IMR-90 (cell line): ENCODE results near the gene UNC13A. TPM values are rescaled to one million over a fixed set of nuclear protein-coding genes. Genes with fewer than 3 reads are reported as not detected.

ENCODE experiments used
- ATAC-seq: fragments of 200-7000 bp; cut with Tn5 transposase; 2 replicates; pipeline ENCODE4 v1.9.1; 2020; ENCODE audit warnings: low read depth, mild to moderate bottlenecking, moderate library complexity
- BruUV-seq: library from RNA; stranded (reverse); fragments of 400-500 nt; replicated peaks from 2 replicates; lab custom pipeline; 2021; lab: Mats Ljungman, UMichigan
- CTCF ChIA-PET: fragments of 300-600 bp; formaldehyde crosslinking; extraction: SDS; loops from one replicate; lab custom pipeline; 2021; ENCODE audit warnings: antibody characterized with exemption; lab: Yijun Ruan, JAX
- POLR2A ChIA-PET: fragments of 300-600 bp; sonication (Branson Sonifier 250); formaldehyde crosslinking; loops from one replicate; lab custom pipeline; 2022; ENCODE audit warnings: antibody characterized with exemption; ENCODE audit not compliant: unreplicated experiment; lab: Charles Lee
- DNase-seq: peaks from one replicate; pipeline ENCODE4 v3.0.0; 2013
- H2AFZ ChIP-seq: replicated peaks from 2 replicates; pipeline ENCODE3; 2013; ENCODE audit warnings: low read length, mild to moderate bottlenecking; ENCODE audit not compliant: poor library complexity
- H2AK5ac ChIP-seq: 2 replicates; pipeline ENCODE4 v1.6.1; 2013; ENCODE audit warnings: low read depth, low read length, inconsistent platforms
- H2AK9ac ChIP-seq: replicated peaks from 2 replicates; pipeline ENCODE3; 2013; ENCODE audit warnings: mild to moderate bottlenecking, low read depth, low read length, moderate library complexity; ENCODE audit not compliant: poor library complexity
- H2BK120ac ChIP-seq: 2 replicates; pipeline ENCODE4 v1.6.1; 2013; ENCODE audit warnings: low read depth, low read length, inconsistent platforms
- H2BK15ac ChIP-seq: 3 replicates; pipeline ENCODE4 v1.6.1; 2013; ENCODE audit warnings: low read depth, low read length, inconsistent platforms
- H2BK20ac ChIP-seq: 2 replicates; pipeline ENCODE4 v1.6.1; 2013; ENCODE audit warnings: low read depth, mild to moderate bottlenecking, inconsistent platforms, low read length, moderate library complexity
- H2BK5ac ChIP-seq: 2 replicates; pipeline ENCODE4 v1.6.1; 2013; ENCODE audit warnings: mild to moderate bottlenecking, low read depth, low read length, inconsistent platforms; ENCODE audit not compliant: poor library complexity, severe bottlenecking
- H3K14ac ChIP-seq: replicated peaks from 2 replicates; pipeline ENCODE4 v1.6.1; 2013; ENCODE audit warnings: low read depth, low read length, inconsistent platforms
- H3K18ac ChIP-seq: 2 replicates; pipeline ENCODE4 v1.6.1; 2013; ENCODE audit warnings: low read depth, low read length, control low read depth
- H3K23ac ChIP-seq: 2 replicates; pipeline ENCODE4 v1.6.1; 2013; ENCODE audit warnings: low read depth, low read length, inconsistent platforms
- H3K27ac ChIP-seq: 2 replicates; pipeline ENCODE4 v1.5.1; 2013; ENCODE audit warnings: mild to moderate bottlenecking, control low read depth, low read length; ENCODE audit not compliant: insufficient read depth
- H3K27me3 ChIP-seq: 2 replicates; pipeline ENCODE4 v1.6.1; 2013; ENCODE audit warnings: low read length; ENCODE audit not compliant: control insufficient read depth, insufficient read depth
- H3K36me3 ChIP-seq: 2 replicates; pipeline ENCODE4 v1.6.1; 2013; ENCODE audit warnings: low read length, mixed read lengths; ENCODE audit not compliant: control insufficient read depth, insufficient read depth
- H3K4ac ChIP-seq: 2 replicates; pipeline ENCODE4 v1.6.1; 2013; ENCODE audit warnings: low read depth, low read length, inconsistent platforms
- H3K4me1 ChIP-seq: 2 replicates; pipeline ENCODE4 v1.6.1; 2013; ENCODE audit warnings: low read length, mixed read lengths; ENCODE audit not compliant: control insufficient read depth, insufficient read depth
- H3K4me2 ChIP-seq: 2 replicates; pipeline ENCODE4 v1.6.1; 2013; ENCODE audit warnings: low read depth, mild to moderate bottlenecking, control low read depth, low read length, moderate library complexity
- H3K4me3 ChIP-seq: 2 replicates; pipeline ENCODE4 v1.5.1; 2013; ENCODE audit warnings: low read depth, mild to moderate bottlenecking, control low read depth, low read length, moderate library complexity; ENCODE audit not compliant: insufficient read depth
- H3K56ac ChIP-seq: 2 replicates; pipeline ENCODE4 v1.6.1; 2013; ENCODE audit warnings: low read length, inconsistent platforms; ENCODE audit not compliant: insufficient read depth; ENCODE audit errors: extremely low read depth
- H3K79me1 ChIP-seq, 2 experiments: 2 replicates each; pipeline ENCODE4 v1.6.1; 2013; ENCODE audit warnings: low read length in 2 of 2, inconsistent platforms in 1 of 2, low read depth in 1 of 2
- H3K9ac ChIP-seq: 2 replicates; pipeline ENCODE4 v1.6.1; 2013; ENCODE audit warnings: low read depth, low read length, control low read depth
- H3K9me1 ChIP-seq: 2 replicates; pipeline ENCODE4 v1.6.1; 2013; ENCODE audit warnings: low read length, inconsistent platforms; ENCODE audit not compliant: insufficient read depth
- H3K9me3 ChIP-seq: 2 replicates; pipeline ENCODE4 v1.6.1; 2013; ENCODE audit warnings: low read length; ENCODE audit not compliant: control insufficient read depth, insufficient read depth
- H4K20me1 ChIP-seq: 2 replicates; pipeline ENCODE4 v1.6.1; 2013; ENCODE audit warnings: low read length, inconsistent platforms; ENCODE audit not compliant: insufficient read depth
- H4K5ac ChIP-seq: 2 replicates; pipeline ENCODE4 v1.6.1; 2013; ENCODE audit warnings: mild to moderate bottlenecking, low read depth, low read length, control low read depth
- H4K8ac ChIP-seq, 2 experiments: 2 replicates each; pipeline ENCODE4 v1.6.1; 2013; ENCODE audit warnings: low read depth in 2 of 2, low read length in 2 of 2, control low read depth in 1 of 2, inconsistent platforms in 1 of 2
- H4K91ac ChIP-seq: 2 replicates; pipeline ENCODE4 v1.6.1; 2013; ENCODE audit warnings: low read depth, low read length, inconsistent platforms; ENCODE audit not compliant: insufficient read depth
- CTCF ChIP-seq: conservative IDR thresholded peaks from 2 replicates; pipeline ENCODE4 v1.5.1; 2012; ENCODE audit warnings: mild to moderate bottlenecking, low read depth, low read length, improper control_type of control experiment
- ELK1 ChIP-seq: fragments of 150-350 bp; IDR thresholded peaks from 2 replicates; pipeline ENCODE4 v1.6.1; 2016; ENCODE audit warnings: low read depth, mild to moderate bottlenecking, low read length, moderate library complexity, borderline replicate concordance
- FOS ChIP-seq: fragments of 150-350 bp; IDR thresholded peaks from 2 replicates; pipeline ENCODE4 v1.6.1; 2016; ENCODE audit warnings: low read depth, low read length
- MAFK ChIP-seq: IDR thresholded peaks from 2 replicates; pipeline ENCODE4 v1.6.1; 2012; ENCODE audit warnings: low read depth, low read length, improper control_type of control experiment
- NFE2L2 ChIP-seq: fragments of 150-350 bp; IDR thresholded peaks from 2 replicates; pipeline ENCODE4 v1.6.1; 2016; ENCODE audit warnings: low read depth, mild to moderate bottlenecking, low read length
- RFX5 ChIP-seq: IDR thresholded peaks from 2 replicates; pipeline ENCODE4 v1.8.0; 2012; ENCODE audit warnings: low read depth, mild to moderate bottlenecking, low read length, moderate library complexity
- WGBS, 2 experiments: methylation state at CpG; one replicate each; pipeline versions ENCODE4 v1.1.5 to v1.1.7; 2013; ENCODE audit warnings: missing lambda C conversion rate in 2 of 2; ENCODE audit not compliant: insufficient read length in 1 of 2; ENCODE audit errors: extremely low coverage in 2 of 2; 5-methylcytosine and 5-hydroxymethylcytosine counted together
- dilution Hi-C: fragments of 300-500 bp; cut with HindIII; formaldehyde crosslinking; loops from one replicate; pipeline ENCODE4 v1.14.3; 2018; ENCODE audit warnings: low sequenced_read_pairs; ENCODE audit not compliant: unreplicated experiment
- in situ Hi-C: fragments of 300-500 bp; cut with MboI; formaldehyde crosslinking; loops from 3 replicates; pipeline ENCODE4 v1.14.3; 2019; ENCODE audit warnings: low sequenced_read_pairs, inconsistent platforms, mixed read lengths
- intact Hi-C: fragments of 100-400 bp; cut with micrococcal nuclease; formaldehyde crosslinking; loops from 2 replicates; pipeline ENCODE4 v1.10.0; 2022
- polyA plus RNA-seq, 3 experiments: library from polyadenylated mRNA; depleted of rRNA; stranded (reverse); fragments of >200 nt; gene quantifications; 2 replicates each; pipeline ENCODE4 v1.2.3, GENCODE V29; 2012; ENCODE audit warnings: low replicate concordance in 1 of 3
- total RNA-seq: library from RNA; depleted of rRNA; stranded (reverse); fragments of >200 nt; gene quantifications from 2 replicates; pipeline ENCODE4 v1.2.3, GENCODE V29; 2012

UNC13A gene
- total and polyA plus RNA-seq, 2 of the 4 experiments (the other 2 are of a cell fraction) = 0.18 to 0.22 TPM

DNA sequence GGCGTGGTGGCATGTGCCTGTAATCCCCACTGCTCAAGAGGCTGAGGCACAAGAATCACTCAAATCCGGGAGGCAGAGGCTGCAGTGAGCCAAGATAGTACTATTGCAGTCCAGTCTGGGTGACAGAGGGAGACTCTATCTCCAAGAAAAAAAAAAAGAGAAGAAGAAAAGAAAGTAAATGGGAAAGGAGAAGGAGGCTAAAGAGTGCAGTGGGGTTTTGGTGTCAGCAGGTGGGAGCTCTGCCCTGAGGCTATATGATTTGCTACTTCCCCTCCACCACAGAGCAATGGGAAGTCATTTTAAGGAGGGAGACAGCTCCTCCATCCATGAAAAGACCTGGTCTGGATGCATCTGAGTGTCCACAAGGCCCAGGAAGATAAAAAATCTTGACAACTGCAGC, 23.1 kb downstream of the UNC13A start:
- no peak overlapping the region for H3K18ac ChIP-seq
- H2BK120ac ChIP-seq = no peak overlapping the region
- ATAC-seq (no peak), DNase-seq (no peak)
- dilution Hi-C loops = no loop called here
- H3K4me3 ChIP-seq = no peak overlapping the region
- H3K79me1 ChIP-seq = no peaks in the 10 kb centered on the region
- intact Hi-C loops = no loop called here
- WGBS, 2 experiments = 50% methylated on average over 1 of the region's 2 CpGs; no CpG with 5 or more reads in 1 of the 2 experiments
- no peaks in the 10 kb centered on the region for H3K9me1 ChIP-seq
- H3K9ac ChIP-seq = no peak overlapping the region
- H3K4me2 ChIP-seq = no peak overlapping the region
- no TSS peak for BruUV-seq
- H3K27me3 ChIP-seq = peaks cover 9% of the 10 kb centered on the region
- ChIA-PET CTCF (no interaction called here), POLR2A (no interaction called here)
- in situ Hi-C loops = no loop called here
- no peak overlapping the region for H4K8ac ChIP-seq
- H4K20me1 ChIP-seq = no peaks in the 10 kb centered on the region
- H3K36me3 ChIP-seq = no peaks in the 10 kb centered on the region
- H3K4me1 ChIP-seq = no peaks in the 10 kb centered on the region
- H3K9me3 ChIP-seq = peaks cover 13% of the 10 kb centered on the region
- H4K5ac ChIP-seq = no peak overlapping the region
- H2BK20ac ChIP-seq = no peak overlapping the region
- no peak overlapping the region for H3K56ac ChIP-seq
- no peak overlapping the region for H3K23ac ChIP-seq
- no peak overlapping the region for H2AK5ac ChIP-seq
- H2AK9ac ChIP-seq = no peak overlapping the region
- no peak overlapping the region for H3K14ac ChIP-seq
- H3K4ac ChIP-seq = no peak overlapping the region
- no peak overlapping the region for H2BK5ac ChIP-seq
- no peak overlapping the region for H3K27ac ChIP-seq
- H2AFZ ChIP-seq = no peak overlapping the region
- no peak overlapping the region for H4K91ac ChIP-seq
- no peak overlapping the region for H2BK15ac ChIP-seq
- TF ChIP-seq NFE2L2 (no peak), RFX5 (no peak), MAFK (no peak), FOS (no peak), ELK1 (no peak), CTCF (no peak)
